HG02840 (cell line): ENCODE data around the gene OCEL1.
"Not testable (repeated sequence)": the region's sequence is repeated elsewhere in the genome, so short reads cannot be mapped to it uniquely, and the experiment has no call there.

Experiments used
- ATAC-seq: cut with Tn5 transposase; IDR thresholded peaks from one replicate; pipeline ENCODE4 v1.9.1; 2021; ENCODE audit warnings: mild to moderate bottlenecking, moderate library complexity, moderate number of reproducible peaks; ENCODE audit not compliant: unreplicated experiment, low FRiP score

Gene OCEL1

GRCh38 chr19:17226002-17226933, at the start of gene OCEL1:
TSS of gene OCEL1 (plus strand) at chr19:17226226. CDS start at chr19:17226248, 22 bp downstream.
- peak; percentile 93 for ATAC-seq

- ATAC-seq, result no peak
Measured at GRCh38 chr19:17178291-17178690, 47.7 kb upstream of the OCEL1 start.

GRCh38 chr19:17180997-17181702, 44.9 kb upstream of the OCEL1 start:
- ATAC-seq, result no peak

- ATAC-seq, result no peak
Measured at GRCh38 chr19:17183271-17183761, 42.7 kb upstream of the OCEL1 start.

GRCh38 chr19:17183858-17184321, 42.1 kb upstream of the OCEL1 start:
- no peak for ATAC-seq

- no peak for ATAC-seq
Measured at GRCh38 chr19:17184371-17184841, 41.6 kb upstream of the OCEL1 start.

GRCh38 chr19:17185590-17185989, 40.4 kb upstream of the OCEL1 start:
- ATAC-seq, result no peak

GRCh38 chr19:17191736-17192135, 34.3 kb upstream of the OCEL1 start:
- not testable (repeated sequence) for ATAC-seq

- no peak for ATAC-seq
Measured at GRCh38 chr19:17192751-17193150, 33.3 kb upstream of the OCEL1 start.

GRCh38 chr19:17194608-17195007, 31.4 kb upstream of the OCEL1 start:
- no peak for ATAC-seq

GRCh38 chr19:17195106-17195505, 30.9 kb upstream of the OCEL1 start:
- ATAC-seq, result no peak

- ATAC-seq, result no peak
Measured at GRCh38 chr19:17196610-17197009, 29.4 kb upstream of the OCEL1 start.

GRCh38 chr19:17197666-17198065, 28.4 kb upstream of the OCEL1 start:
- ATAC-seq, result no peak

GRCh38 chr19:17200408-17201079, 25.5 kb upstream of the OCEL1 start:
- no peak for ATAC-seq

- no peak for ATAC-seq
Measured at GRCh38 chr19:17202249-17202648, 23.8 kb upstream of the OCEL1 start.

- no peak for ATAC-seq
Measured at GRCh38 chr19:17202713-17203112, 23.3 kb upstream of the OCEL1 start.

GRCh38 chr19:17205237-17206140, 20.5 kb upstream of the OCEL1 start:
- ATAC-seq, result no peak

- ATAC-seq, result no peak
Measured at GRCh38 chr19:17206736-17207581, 19.1 kb upstream of the OCEL1 start.
